AML-193 (cell line): ENCODE data around the gene DOP1A.

Experiments
- DNase-seq, 2 experiments: peaks; one replicate each; lab custom pipeline; 2025; lab: John Stamatoyannopoulos, UW

Gene DOP1A

DNA sequence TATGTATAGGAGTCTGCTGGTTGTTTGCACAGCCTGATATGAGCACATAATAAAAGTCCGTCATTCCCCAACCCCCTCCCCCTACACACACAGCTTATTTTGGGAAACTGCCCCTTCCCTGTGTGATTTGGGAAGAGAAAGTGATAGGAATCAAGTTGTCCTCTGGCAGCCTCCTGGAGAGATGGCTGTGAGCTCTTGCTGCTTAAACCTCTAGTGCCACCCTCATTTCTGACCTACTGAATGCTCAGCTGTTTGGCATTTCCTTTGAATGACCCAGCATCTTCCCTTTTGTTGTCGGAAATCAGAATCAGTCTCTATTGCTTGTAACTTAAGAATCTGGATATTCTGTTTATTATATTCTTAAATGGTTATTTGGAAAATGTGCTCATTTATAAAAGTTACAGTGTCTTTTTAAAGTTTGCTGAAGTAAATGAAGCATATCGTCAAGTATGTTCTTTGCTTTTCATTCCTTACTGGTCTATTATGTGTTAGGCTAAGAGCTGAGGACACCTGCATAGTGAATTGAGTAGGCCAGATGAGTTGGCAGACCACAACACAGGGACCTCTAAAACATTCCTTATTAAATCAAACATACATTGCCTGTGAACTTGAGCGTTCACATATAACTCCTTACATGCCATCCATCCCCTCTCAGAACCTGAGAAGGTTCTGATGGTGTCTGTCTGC lies 131.2 kb downstream of the DOP1A start:
- DNase-seq: no peak

DNA sequence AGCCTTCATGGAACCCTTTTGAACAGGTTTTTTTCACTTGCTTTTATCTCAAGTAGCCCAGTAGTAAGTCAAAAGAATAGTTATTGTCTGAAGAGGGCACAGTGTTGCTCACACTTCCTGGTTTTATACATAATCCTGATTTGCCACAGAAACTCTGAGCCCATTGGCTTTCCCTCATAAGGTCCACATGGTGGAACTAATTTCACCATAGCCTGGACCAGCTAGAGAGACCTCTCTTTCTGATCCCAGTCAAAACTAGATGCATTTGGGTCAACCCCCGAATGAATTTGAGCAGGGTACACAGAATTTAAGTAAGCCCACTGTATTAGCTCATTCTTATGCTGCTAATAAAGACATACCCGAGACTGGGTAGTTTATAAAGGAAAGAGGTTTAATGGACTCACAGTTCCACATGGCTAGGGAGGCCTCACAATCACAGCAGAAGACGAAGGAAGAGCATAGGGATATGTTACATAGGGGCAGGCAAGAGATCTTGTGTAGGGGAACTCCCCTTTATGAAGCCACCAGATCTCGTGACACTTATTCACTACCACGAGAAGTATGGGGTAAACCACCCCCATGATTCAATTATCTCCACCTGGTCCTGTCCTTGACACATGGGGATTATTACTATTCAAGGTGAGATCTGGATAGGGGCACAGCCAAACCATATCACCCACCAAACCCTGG lies 131.8 kb downstream of the DOP1A start:
- DNase-seq: no peak

DNA sequence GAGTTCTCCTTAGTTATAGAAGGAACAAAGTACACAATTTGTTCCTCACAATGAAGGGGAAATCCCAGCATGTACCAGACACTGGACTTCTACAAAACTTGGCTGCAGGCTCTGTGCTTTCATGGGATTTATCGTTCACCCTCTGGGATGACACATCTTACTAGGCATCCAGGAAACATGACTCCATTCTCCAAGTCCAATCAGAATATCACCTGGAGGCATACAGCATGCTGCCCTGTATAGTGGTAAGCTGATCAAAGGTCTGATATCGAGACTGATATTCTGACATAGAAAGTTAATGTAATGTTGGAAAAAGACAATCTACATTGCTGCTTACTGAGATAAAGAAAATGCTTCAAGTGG lies 132.4 kb downstream of the DOP1A start:
- no peak for DNase-seq

DNA sequence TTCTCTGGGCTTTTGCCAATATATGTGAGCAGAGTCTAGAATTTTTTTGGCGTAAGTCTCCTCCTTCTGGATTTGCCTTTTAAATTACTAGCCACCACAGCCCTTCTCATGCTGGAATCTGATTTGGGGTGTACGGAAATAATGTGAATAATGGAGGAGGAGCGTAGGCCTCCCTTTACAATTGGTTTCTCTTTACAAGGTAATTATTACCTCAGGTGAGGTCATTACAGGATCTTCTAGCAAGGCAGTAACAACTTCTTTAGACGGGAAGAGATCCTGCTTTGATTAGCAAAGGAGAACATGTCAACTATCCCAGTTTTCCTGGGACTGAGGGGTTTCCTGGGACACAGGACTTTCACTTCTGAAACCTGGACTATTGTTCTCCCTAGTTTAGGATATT lies 134.6 kb downstream of the DOP1A start:
- no peak for DNase-seq

DNA sequence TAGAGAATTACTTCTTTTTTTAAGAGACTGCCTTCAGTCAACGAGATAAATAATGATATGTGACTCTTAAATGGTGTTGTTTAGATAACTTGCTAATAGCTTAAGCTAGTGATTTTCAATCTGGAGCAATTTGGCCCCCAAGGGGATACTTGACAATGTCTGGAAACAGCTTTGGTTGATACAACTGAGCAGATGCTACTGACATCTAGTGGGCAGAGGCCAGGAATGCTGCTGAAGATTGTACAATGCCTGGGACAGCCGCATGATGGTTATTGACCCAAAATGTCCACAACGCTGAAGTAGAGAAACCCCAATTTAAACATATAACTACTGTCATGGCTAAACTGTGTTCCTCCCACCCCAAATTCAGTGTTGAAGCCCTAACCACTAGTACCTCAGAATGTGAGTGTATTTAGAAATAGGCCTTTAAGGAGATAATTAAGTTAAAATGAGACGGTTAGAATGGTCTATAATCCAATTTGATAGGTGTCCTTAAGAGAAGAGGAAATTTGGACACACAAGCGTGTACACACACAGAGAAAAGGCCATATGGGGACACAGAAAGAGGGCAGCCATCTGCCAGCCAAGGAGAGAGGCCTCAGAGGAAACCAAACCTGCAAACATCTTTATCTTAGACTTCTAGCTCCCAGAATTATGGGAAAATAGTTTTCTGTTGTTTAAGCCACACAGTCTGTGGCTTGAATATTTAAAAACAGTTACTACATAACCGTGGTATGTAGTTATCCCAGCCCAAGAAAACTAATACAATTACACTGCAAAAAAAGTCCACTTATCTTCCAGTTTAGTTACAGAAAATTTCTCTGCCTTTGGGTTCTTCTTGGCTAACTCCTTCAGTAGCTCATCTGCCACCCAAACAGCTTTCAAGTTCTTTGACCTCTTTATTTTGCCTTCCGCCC lies 147.9 kb downstream of the DOP1A start:
- DNase-seq: peak; percentile 90

DNA sequence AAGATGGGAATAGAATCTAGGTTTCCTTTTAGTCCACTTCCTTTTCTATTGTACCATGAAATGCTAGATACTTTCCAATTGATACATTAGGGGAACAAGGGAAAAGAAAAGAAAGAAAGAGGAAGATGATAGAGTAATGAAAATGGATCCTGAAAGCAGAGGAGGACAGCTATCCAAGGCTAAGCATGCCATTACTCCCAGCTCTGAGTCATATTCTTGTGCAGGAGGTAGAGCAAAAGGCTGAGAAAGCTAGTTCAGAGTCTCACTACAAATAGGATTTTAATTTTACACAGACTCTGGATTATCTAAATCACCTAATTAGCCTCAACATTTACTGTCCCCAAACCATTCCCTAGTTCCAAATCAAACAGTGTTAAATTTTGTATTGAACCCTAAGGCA lies 149.3 kb downstream of the DOP1A start:
- no peak for DNase-seq
